HG02840 (cell line): ENCODE measurements around the gene KIAA1549.

ENCODE experiments used
- ATAC-seq: cut with Tn5 transposase; IDR thresholded peaks from one replicate; pipeline ENCODE4 v1.9.1; 2021; ENCODE audit warnings: mild to moderate bottlenecking, moderate library complexity, moderate number of reproducible peaks; ENCODE audit not compliant: unreplicated experiment, low FRiP score

The KIAA1549 gene

GRCh38 chr7:138887872-138888656 lies 93.1 kb downstream of the KIAA1549 start:
- ATAC-seq, result no peak

DNA sequence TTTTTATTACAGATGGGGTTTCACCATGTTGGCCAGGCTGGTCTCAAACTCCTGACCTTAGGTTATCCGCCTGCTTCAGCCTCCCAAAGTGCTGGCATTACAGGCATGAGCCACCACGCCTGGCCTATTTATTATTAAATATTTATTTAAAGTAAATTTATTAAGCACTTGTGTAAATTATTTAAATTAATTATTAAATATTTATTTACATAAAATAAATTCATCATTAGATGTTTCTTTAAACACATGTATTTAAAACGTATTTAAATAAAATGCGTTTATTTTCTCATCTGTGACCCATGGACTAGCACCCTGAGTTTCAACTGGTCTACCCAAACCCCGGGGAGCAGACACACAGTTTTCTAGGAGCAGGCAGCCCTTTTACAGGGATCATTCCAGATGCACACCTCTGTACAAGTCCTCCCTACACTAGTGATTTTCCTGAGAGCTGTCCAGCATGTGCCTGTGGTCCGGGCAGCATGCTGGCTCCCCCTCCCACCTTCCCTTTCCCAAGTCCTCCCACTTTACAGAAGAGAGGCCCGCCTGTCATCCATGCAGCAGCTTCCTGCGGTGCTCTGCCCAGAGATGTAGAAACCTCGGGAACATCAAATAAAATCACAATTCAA lies 94.0 kb downstream of the KIAA1549 start:
- no peak for ATAC-seq

- no peak for ATAC-seq
Observed at GRCh38 chr7:138886501-138886917, 94.7 kb downstream of the KIAA1549 start.

DNA sequence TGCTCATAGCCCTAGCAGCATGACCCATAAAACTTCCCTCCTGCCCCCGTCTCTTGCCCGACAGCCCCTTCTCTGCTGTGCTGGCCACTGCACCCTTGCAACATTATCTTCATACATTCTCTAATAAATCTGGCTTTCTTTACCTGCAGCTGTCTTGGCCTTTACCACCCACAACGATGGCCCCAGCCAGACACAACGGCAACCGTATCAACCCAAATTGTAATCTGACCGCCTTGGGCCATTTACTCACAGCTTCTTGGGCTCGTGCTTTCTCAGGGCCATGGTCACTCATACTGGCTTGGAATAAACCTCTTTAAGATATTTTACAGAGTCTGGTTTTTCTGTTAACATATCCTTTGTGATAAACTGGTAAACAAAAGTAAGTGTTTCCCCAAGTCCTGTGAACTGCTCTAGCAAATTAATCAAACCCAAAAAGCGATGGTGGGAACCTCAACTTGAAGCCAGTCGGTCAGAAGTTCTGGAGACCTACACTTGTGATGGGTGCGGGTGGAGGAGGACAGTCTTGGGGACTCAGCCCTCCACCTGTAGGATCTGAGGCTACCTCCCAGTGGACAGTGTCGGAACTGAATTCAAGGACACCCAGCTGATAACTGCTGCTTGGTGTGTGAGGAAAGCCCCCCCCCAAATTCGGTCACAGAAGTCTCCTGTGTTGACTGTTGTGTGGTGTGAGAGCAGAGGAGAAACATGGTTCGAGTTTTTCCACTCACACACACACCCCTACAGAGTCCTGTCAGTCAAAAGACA lies 95.6 kb downstream of the KIAA1549 start:
- ATAC-seq, result no peak

DNA sequence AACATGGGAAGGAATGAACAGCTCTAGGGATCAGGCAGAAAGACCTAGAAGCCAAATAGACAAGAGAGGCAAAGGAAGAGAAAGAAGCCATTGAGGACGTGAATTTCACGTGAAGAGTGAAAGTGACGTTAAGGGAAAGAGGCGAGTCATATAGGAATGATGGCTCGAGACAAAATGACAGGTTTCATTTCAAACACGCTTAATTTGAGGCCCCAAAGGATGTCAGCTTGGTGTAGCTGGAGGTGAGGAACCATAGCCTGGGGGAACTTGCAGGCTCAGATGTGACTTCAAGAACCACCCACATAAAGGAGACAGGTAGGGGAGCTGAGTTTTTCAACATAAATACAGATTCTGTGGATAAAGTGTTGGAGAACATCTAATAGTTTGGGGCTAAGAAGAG lies 98.9 kb downstream of the KIAA1549 start:
- ATAC-seq, result no peak

DNA sequence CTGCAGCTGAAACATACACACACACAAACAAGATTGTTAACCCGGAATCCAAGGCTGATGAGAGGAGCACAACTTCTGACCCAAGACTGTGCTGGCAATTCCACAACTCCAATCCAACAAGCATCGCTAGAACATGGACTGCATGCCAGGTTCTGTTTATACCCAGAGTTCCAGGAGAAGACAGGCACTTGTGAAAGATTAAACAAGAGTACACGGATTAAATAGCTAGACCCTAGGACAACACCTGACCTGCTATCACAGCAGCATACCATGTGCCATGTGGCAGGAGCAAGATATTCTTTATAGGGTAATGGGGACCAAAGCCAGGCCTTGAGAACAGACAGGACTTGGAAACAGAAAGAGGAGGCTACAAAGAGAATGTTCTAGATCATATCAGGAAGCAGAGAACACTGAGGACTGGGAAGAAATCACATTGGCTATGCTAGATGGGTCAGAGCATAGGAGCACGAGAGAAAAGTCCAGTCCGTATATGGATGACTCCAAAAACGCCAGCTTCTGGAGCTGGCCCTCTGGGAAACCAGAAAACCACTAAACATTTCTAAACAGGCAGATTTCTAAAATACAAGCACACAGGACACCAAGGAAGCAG lies 99.5 kb downstream of the KIAA1549 start:
- no peak for ATAC-seq

DNA sequence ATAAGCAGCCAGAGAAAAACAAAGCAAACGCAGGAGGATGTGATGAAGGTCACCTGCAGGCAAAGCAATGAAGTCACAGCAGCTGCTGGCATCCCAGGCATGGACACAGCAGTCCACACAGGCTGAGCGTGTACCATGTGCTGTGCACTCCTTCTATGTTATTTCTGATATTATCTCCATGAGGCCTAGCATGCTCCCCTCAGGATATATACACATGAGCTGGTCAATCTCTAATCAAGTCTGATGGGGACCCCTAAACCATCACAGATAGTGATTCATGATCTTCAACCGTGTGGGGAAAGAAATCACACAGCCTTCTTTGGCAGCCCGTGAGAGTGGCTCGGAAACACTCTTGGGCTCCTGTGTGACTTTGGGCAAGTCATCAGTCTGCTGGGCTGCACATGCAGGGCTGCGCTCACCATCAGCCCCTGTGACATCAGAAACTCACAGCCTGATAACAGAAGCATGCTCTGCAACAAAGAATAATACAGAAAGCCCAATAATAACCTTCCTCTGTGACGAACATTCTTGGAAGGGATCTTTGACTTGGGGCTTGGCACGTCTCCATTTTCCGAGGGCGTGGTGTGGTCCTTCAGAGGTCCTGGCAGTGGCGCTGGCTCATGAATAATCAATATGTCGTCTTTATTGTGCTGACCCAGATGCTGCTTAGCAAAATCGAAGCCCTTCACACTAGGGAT lies 100.2 kb downstream of the KIAA1549 start:
- no peak for ATAC-seq

GRCh38 chr7:138879356-138879755 lies 101.8 kb downstream of the KIAA1549 start:
- ATAC-seq, result no peak

DNA sequence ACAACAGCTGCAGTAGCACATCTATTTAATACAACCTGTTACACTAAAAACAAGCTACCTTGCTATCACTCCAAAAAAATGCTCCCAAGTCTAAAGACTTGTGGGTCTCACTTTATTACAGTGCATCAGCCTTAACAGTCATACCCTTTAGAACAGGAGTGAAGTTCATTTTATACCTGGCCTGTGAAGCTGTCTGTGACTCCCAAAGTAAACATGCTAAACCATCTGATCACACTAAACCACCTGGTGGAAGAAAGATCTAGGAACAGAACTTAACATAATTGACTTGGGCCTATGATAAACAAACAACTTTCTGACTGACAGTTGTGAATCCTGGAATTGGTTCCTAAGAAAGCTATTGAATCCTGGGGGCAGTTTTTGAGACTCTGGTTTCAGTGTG lies 102.3 kb downstream of the KIAA1549 start:
- no peak for ATAC-seq

DNA sequence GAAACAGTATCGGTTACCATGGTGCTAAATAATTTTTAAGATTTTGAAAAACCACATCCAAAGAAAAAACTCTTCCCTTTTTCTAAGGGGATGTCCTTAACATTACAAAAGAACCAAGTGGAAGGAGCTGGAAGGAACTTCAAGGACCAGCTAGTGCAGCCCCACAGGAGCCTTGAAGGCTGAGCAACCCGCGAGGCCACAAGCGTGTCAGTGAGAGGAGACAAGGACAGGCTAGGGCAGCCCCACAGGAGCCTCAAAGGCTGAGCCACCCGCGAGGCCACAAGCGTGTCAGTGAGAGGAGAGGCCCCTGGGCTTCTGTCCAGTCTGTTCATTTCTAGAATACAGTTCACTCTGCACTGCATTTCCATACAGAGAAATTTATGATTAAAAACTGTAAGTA lies 103.1 kb downstream of the KIAA1549 start:
- no peak for ATAC-seq

- no peak for ATAC-seq
Observed at GRCh38 chr7:138876326-138876725, 104.9 kb downstream of the KIAA1549 start.

GRCh38 chr7:138875794-138876193 lies 105.4 kb downstream of the KIAA1549 start:
- ATAC-seq, result no peak

- no peak for ATAC-seq
Observed at GRCh38 chr7:138873220-138873892, 107.8 kb downstream of the KIAA1549 start.

GRCh38 chr7:138872576-138872975 lies 108.6 kb downstream of the KIAA1549 start:
- ATAC-seq, result no peak

DNA sequence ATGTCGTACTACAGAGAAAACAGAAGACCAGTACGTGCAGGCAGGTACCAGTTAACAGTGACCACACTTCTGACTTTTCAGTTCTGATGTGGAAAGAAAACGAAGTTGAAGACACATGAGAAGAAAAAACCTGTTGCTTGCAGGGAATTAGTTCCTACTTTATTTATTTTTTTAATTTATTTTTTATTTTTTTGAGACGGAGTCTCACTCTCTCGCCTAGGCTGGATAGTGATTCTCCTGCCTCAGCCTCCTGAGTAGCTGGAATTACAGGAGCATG lies 109.4 kb downstream of the KIAA1549 start:
- no peak for ATAC-seq

DNA sequence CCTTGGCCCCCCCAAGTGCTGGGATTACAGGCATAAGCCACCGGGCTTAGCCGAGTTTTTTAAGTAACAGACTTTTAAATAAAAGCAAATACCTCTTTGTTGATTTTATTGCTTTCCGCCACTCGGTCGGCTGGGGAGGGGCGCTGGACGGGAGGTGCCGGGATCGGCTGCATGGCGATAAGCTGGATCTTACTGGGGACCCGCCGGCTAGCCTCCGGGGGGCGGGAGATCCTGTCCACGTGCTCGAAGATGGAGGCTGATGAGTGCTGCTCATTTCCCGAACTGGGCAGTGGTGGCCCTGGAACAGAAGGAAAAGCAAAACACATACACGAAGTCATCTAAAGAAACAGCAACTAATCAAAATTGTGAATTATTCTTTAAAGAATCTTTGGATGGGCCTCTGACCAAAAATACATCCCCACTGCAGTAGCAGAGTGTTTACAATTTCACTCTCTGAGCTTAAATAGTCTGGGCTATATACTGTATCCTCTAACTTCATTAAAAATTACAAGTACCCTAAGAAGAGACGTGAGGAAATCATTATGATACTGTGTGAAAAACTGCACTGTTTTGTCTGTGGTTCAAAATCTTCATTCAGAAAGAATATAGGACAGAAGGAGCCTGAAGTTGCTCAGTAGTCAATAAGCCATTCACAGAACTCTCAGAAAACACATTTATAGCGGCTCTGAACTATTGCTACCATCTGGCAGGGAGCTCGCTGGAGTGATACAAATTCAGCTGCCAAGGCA lies 110.0 kb downstream of the KIAA1549 start:
- ATAC-seq, result no peak

DNA sequence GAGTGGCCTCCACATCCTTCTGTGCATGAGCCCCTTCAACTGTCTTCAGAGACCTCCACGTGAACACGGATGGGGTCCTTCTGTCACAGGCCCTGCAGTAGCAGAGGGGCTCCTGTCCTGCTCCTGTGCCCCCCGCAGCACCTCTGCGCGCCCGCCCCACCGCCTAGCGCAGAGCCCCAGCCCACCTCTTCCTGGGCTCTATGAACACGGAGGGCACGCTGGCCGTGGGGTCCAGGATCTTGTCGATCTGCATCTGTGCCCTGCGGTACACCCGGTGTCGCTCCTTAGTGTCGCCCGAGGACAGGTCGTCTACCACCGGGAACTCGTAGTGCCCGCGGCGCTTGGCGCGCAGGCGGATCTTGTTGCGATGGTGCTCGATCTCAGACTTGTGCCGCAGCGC lies 111.8 kb downstream of the KIAA1549 start:
- no peak for ATAC-seq

- no peak for ATAC-seq
Observed at GRCh38 chr7:138868711-138869110, 112.5 kb downstream of the KIAA1549 start.

GRCh38 chr7:138867744-138868143 lies 113.4 kb downstream of the KIAA1549 start:
- no peak for ATAC-seq
